Stimulated activated naive CD4-positive, alpha-beta T cell (primary cell): ENCODE data around the gene RAET1E.
"Not testable (repeated sequence)": the region's sequence is repeated elsewhere in the genome, so short reads cannot be mapped to it uniquely, and the experiment has no call there.

Source experiments
- DNase-seq, 6 experiments: peaks; one replicate each; lab custom pipeline; 2025; lab: John Stamatoyannopoulos, UW

RAET1E gene

DNA sequence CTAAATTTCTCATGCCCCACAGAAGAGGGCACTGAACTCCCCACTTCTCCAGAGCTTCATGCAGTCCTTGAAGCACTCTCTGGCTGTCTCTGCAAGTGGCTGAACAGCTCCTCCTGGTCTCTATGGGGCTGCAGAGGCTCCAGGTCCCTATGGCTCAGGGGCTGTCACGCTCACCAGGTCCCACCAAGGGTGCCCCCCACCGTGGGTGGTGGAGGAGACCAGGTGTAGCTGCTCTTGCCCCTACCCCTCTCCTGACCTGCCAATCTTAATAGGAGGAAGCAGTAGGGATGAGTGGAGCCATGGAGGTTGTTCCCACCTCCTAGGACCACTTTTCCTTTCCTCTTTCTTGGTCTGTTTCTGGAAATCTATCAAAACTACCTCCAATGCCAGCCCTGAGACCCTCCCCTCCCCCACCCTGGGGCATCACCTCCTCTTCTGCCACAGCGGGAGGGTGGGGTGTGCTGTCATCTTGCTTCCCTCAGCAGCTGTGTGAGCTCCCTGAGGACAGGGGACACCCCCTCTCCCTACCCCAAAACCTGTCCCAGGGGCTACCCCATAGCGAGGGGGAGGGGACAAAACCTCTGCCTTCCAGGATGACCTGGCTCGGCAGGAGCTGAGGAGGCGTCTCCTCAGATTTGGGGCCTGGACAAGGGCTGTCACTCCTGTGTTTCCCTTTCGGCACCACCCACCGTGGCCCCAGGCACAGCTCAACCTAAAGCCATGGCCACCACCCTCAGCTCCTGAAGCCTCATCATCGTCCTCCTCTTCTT lies 12.0 kb upstream of the RAET1E start:
- no peak for DNase-seq

DNA sequence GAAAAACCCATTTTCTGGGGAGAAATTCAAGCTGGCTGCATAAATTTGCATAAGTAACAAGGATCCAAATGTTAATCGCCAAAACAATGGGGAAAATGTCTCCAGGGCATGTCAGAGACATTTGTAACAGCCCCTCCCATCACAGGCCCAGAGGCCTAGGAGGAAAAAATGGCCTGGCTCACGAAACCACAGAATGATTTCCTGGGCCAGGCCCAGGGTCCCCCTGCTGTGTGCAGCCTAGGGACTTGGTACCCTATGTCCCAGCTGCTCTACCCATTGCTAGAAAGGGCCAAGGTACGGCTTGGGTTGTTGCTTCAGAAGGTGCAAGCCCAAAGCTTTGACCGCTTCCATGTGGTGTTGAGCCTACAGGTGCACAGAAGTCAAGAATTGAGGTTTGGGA lies 10.6 kb upstream of the RAET1E start:
- DNase-seq = not testable (repeated sequence)

DNA sequence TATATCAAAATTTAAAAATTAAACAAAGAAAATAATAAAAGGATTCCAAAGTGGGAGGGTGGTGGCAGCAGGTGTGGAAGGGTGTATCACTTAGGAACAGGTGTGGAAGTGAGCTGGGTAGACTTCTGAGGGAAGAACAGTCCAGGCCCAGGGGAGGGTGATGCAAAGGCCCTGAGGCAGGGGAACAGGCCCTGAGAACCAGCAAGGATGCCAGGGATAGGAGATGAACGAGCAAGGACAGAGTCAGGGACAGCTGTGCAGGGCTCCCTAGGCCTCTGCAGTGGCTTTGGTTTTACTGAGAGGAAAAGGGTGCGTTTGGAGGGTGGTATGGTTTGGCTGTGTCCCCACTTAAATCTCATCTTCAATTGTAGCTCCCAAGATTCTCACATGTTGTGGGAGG lies 9.4 kb upstream of the RAET1E start:
- no peak for DNase-seq

DNA sequence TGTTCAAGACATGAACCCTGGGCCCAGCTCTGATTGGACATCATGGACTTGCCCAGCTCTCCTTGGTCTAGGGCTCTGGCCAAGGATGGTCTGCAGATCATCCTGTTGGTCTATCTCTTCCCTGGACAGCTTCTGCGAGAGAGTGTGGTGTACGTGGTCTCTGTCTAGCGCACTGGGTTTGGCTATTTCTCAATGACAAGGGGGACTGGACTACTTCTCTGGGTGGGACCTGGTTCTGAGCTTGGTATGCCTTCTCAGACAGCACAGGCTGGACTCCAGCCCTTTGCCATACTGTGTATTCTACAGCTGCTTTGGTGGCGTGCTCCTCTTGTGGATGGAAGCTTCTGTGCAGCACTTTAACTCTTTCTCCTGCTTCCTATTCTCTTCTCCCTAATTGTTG lies 8.5 kb upstream of the RAET1E start:
- no peak for DNase-seq

DNA sequence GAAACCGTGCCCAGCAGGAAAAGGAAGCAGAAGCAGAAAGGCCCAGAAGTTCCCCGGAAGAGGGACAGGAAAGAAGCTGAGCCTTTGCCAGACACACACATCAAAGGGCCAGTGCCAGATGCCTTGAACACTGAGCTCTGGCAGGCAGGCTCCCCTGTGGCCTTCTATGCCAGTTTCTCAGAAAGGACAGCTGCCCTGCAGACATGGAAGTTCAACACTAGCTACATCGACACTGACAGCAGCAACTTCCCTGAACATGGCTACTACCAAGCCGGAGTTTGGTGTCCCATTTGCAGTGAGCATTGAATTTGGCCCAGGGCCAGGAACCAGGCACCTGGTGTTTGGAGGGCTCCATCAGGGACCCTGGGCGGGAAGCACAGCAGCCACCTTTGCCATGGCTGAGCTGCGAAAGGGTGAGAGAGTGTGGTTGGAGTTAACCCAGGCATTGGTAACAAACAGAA lies 8.0 kb upstream of the RAET1E start:
- DNase-seq = no peak

DNA sequence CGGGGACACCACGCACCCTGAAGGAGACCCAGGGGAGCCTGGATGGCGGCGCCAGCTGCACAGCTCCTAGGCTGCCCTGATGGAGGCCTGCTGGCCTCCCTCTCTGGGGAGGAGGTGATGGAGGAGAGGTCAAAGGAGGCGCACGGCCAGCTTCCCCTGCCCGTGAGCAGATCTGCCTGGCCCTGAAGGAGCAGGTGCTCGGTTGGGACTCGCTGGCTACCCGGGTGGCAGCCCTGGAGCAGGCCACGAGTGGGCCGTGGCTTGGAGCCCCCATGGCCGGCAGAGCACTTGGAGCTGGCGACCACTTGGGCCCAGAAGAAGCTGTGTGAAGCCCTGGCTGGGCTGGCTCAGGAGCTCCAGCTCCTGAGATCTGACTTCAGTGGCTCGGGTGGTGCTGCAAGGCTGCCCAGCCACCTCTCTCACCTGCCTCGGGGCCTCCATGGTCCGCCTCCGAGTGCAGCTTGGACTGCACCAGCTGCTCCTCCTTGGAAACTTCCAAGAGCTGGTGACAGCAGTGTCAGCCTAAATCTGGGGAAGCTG lies 7.5 kb upstream of the RAET1E start:
- no peak for DNase-seq

DNA sequence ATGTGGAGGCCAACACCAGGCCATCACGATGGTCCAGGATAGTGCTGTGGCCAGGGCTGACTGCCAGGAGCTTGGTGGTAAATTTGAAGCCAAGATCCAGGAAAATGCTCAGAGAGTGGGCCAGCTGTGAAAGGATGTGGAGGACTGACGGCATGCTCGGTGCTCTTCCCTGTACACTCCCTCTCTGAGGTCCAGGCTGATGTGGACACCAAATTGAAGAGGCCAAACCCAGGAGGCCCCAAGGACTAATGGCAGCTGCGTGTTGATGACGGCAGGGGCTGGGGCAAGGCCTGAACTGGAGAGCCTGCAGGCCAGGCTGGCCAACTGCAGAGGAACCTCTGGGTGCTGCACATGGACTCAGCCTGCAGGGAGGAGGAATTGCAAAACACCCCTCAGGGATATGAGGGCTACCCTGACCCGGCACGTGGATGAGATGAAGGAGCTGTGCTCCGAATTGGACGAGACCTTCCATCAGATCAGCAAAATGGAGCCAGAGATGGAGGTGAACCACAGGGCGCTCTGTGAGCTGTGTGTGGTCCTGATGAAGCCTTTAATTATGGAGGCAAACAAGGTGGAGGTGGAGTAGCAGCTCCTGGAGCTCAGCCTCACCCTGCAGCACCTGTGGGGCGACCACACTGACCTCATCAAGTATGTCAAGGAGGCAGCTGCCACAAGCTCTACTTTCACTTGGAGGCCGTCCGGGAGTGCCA lies 6.9 kb upstream of the RAET1E start:
- DNase-seq = no peak

DNA sequence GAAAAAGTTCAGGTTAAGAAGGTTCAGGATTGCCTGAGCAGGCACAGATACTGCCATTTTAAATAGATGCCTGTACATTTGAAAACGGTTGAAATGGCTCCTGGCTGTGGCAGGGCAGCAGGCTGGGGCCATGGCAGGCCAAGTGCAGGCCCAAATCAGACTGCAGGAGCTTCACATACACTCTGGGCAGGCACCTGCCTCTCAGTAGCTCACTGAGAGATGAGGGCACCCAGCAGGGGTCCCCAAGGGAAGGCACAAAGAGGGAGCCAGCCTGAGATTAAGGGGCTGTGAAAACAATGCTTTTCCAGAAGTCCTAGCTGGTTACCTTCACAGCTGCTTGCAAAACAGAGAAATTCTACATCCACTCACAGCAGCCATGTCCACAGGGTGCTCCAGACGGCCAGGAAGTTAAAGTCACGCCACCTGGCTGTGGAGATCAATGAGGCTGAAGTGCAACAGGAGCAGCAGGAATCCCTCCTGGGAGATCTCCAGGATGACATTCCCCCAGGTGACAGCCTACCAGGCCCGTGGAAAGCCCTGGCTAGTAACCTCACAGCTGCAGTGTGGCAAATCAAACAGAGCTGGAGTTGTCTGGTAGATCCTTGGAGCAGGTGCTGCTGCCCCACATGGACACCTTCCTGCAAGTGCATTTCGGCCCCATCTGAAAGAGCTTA lies 6.2 kb upstream of the RAET1E start:
- DNase-seq = no peak

DNA sequence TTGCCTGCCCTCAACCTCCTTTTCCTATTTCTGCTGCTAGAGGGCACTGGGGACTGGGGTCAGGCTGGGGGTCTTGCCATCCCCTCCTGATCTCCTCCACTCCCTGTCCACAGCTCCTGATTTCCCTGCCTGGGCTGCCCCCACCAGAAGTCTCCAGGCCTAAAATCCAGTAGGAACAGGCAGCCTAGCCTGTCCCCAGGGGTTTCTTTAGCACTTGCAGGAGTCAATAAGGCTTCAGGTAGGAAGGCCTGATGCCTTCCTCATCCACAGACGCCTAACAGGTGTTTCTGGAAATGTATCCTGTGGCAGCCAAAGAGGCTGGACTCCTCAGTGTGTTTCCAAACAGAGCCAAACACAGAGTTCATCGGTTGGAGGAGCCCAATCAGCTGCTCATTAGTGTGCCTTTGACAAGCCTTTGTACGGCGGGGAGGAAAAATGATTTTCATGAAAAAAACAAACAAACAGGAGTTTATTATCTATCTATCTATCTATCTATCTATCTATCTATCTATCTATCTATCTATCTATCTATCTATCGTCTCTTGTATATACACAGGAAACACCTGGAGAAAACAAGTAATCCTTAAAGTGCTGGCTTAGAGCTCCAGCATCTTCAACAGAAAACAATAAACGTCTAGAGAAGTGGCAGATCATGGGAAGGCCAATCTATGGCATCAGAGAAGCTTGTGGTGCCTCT lies 3.7 kb upstream of the RAET1E start:
- no peak for DNase-seq

DNA sequence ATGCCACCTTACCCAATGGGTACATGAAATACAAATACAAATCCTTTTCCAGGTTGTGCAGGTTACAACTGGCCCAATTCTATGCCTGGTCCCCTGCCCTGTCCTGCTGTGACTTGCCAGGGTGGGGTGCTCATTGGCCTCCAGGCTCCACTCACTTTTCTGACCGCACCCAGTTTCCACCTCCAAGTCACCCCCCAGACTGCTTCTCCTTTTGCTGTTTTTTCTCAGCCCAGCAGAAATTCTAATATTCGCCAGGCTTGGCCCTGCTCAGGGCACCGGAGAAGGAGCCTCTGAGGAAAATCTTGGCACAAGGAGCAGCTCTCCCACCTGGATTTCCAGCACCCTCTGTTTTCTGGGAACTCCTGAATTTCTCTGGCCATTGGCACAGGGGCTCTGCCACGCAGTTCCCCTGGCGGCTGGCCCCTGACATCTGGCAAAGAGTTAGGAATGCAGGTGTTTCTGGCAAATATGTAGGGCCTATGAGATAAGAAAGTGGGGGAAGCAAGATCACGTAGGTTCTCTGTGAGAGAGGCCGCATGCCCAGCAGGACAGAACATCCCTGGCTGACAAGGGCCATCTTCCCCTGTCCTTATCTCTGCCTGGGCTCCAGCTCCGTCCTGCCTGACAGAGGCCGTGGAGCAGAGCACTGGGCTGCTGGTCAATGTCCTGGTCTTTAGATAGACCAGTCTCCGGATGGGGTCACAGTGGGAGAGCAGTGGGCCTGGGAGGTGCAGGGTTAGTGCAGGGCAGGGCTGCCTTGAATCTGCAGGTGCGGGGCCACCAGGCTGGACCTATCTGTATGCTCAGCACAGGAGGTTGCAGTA lies 2.9 kb upstream of the RAET1E start:
- DNase-seq = no peak

DNA sequence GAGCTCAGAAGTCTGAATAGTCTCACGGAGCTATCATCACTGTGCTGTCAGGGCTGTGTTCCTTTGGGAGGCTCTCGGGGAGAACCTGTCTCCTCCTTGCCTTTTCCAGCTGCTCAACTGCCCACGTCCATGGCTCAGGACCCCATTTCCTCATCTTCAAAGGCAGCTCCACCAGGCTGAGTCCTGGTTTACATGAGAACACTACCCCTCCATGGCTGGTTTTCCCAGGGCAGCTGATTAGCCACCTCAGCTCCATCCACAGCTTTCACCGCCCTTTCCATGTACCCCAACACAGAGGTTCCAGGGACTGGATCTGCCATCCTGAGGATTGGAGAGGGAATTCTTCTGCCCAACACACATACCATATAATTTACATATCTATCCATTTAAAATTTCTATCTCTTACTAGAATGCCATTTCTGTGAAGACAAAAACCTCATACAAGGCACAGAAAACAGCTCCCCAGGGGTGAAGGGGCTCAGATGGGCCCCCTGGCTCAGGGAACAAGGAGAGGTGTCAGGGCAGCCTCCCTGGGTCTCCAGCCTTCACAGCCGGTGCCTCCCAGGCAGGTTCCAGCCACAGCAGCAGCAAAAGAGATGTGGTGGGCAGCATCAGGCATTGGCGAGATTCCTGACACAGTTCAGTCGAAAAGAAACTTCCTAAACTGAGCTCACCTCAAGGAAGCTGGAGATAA lies 2.2 kb upstream of the RAET1E start:
- DNase-seq = no peak

DNA sequence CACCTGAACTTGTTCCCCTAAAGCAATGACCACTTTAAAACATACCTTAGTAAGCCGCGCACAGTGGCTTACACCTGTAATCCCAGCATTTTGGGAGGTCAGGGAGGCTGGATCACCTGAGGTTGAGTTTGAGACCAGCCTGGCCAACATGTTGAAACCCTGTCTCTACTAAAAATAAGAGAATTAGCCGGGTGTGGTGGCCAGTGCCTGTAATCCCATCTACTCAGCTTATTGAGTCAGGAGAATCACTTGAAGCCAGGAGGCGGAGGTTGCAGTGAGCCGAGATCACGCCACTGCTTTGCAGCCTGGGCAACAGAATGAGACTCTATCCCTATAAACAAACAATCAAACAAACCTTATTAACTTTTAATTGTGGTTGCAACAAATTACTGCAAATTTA lies 1.6 kb upstream of the RAET1E start:
- DNase-seq = no peak

DNA sequence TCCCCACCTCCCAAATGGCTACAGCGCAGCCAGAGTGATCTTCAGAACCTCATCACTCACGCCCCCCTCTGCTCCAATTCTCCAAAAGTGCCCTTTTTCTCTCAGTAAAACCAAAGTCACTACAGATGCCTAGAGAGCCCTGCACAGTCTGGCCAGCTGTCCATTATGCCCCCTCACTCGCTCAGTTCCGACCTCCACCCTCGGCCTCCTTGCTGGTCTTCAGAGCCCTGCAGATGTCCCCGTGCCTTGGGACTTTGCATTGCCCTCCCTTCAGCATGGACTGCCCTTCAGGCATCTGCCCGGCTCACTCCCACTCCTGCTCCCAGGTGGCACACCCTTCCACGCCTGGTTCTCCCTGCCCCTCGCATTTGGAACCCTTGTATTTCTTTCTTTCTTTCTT lies 1.1 kb upstream of the RAET1E start:
- no peak for DNase-seq

DNA sequence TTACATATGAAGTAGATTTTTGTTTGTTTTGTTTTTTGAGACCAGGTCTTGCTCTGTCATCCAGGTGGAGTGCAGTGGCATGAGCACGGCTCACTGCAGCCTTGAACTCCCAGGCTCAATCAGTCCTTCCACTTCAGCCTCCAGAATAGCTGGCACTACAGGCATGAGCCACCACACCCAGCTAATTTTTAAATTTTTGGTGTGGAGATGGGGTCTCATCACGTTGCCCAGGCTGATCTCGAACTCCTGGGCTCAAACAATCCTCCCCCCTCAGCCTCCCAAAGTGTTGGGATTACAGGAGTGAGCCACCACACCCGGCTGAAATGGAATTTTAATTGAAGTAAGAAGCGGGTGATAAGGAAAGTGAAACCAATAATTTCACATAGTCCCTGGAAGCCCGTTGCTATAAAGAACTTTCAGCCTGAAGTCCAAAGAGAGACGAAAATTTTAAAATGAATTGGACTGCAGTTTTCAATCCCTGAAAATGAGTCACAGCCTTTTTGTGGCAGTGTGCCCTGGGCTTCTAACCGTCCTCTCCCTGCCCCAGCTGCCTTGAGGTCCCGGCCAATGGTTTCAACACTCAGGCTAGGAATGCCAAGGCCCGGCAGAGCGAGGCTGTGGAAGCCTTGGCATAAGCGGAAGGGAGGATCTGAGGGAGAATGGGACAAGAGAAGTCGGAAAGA lies 757 bp downstream of the RAET1E start:
- DNase-seq = no peak

DNA sequence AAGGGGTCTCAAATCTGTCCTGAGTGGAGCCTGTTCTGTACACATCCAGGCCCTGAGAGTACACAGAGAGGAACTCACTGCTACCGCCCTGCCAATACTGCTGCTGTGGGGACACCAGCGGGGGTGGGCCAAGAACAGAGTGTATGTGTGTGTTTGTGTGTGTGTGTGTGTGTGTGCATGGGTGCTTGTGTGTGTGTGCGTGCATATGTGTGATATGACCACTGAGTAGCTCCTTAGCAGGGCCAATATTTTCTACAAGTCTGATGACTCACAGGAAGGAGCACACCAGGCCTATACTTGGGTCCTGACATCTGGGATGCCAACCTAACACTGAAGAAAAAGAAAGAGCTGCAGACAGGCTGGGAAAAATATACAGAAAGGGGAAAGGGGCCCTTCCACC lies 1.4 kb downstream of the RAET1E start:
- DNase-seq = no peak

DNA sequence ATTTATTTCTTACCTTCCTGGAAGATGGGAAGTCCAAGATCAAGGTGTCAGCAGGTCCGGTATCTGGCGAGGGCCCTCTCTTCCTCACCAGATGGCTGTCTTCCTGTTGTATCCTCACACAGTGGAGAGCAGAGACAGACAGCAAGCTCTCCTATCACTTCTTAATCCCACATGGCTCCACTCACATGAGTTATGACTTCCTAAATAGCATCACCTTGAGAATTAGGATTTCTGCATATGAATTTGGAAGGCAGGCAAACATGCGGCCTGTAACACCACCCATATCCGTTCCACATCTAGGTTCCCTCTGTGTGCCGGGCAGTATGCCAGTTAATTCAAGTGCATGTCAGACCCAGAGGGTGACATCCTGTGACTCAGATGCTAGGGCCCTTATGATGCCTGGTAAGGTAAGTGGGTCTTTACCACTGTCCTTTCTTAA lies 2.1 kb downstream of the RAET1E start:
- peak in 4 of 6 experiments; percentile 14 to 53 (median 40) for DNase-seq

DNA sequence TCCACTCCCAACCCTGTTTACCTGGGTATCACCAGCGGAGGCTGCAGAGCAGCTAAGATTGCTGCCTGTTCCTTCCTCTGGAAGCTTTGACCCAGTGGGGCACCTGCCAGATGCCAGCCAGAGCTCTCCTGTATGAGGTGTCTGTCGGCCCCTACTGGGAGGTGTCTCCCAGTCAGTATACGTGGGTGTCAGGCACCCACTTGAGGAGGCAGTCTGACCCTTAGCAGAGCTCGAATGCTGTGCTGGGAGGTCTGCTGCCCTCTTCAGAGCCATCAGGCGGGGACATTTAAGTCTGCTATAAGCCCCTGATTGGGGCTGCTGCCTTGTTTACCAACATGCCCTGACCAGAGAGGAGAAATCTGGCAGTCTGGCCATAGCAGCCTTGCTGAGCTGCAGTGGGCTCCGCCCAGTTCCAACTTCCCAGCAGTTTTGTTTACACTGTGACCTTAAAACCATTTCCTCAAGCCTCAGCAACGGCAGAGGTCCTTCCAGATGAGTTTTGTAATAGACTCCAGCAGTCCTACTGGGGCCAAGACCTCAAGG lies 2.8 kb downstream of the RAET1E start:
- DNase-seq = no peak

DNA sequence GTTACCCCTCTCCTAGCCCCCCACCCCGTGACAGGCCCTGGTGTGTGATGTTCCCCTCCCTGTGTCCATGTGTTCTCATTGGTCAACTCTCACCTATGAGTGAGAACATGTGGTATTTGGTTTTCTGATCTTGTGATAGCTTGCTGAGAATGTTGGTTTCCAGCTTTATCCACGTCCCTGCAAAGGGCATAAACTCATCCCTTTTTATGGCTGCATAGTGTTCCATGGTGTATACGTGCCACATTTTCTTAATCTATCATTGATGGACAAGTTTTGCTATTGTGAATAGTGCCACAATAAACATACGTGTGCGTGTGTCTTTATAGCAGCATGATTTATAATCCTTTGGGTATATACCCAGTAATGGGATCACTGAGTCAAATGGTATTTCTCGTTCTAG lies 6.0 kb downstream of the RAET1E start:
- DNase-seq = not testable (repeated sequence)

DNA sequence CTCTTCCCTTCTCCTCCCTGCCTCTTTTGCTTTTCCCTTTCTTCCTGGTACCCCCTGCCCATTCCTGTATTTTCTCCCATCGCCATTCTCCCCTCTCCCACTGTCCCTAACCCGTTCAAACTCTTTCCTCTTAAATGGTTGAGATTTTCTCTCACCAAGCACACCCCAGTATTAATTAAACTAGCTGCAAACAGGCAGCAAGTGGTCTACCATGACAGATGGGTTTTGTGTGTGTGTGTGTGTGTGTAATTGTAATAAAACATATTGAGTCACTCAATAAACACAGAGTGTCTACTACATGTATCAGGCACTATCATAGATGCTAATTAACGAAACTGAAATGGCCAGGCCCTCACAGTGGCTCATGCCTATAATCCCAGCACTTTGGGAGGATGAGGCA lies 6.7 kb downstream of the RAET1E start:
- no peak for DNase-seq

DNA sequence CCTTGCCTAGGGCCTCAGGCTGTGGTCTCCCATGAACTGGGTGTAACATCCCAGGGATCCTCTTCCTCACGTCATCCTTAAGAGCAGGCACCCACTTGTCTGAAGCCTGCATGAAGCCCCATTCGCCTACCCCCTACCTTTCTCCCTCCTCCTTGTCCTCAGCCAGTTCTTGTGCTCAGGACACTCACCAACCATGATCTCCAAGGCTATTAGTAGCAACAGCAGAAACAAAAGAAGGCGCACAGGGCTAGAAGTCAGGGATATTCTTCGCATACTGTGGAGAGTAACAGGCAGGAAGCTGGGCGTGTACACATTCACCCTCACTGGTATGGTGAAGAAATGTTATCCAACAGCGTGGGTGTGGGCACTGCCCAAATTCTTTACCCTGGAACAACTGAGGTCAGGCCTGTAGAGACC lies 7.3 kb downstream of the RAET1E start:
- no peak for DNase-seq
